ENCODE measurements around the gene PGGHG. TPM values are rescaled to one million over a fixed set of nuclear protein-coding genes. Genes with fewer than 3 reads are reported as not detected.

The PGGHG gene
- total RNA-seq: 1 to 10 TPM; 3.4 to 5.7 TPM

GRCh38 chr11:288478-289397, at the start of gene PGGHG:
Gene PGGHG, plus strand, starts transcription at chr11:289126. Its CDS starts 691 bp downstream, at chr11:289817.

GRCh38 chr11:278001-278951, 10.7 kb upstream of the PGGHG start, which contains the start of gene NLRP6:
Gene NLRP6, plus strand, starts transcription at chr11:278407. Its CDS starts 163 bp downstream, at chr11:278570.

GRCh38 chr11:299081-299891, 10.4 kb downstream of the PGGHG start, which contains the start of gene IFITM5:
Gene IFITM5, minus strand, starts transcription at chr11:299526. Its CDS starts 36 bp downstream, at chr11:299490.

GRCh38 chr11:307766-308708, 19.1 kb downstream of the PGGHG start, which contains the start of gene IFITM2:
Gene IFITM2, plus strand, starts transcription at chr11:307816. Its CDS starts 377 bp downstream, at chr11:308193.

GRCh38 chr11:313787-314553, 25.0 kb downstream of the PGGHG start, which contains the start of gene IFITM1:
Gene IFITM1, plus strand, starts transcription at chr11:314040. Its CDS starts 131 bp downstream, at chr11:314171.

Small RNAs within 50 kb of the gene (small RNA-seq; reads per million reads assigned to genes)
- gene AC136475.6: 0 reads per million in 2 donors

Other genes with a start within 250 kb of the PGGHG start
- gene SCGB1C1, start 96.0 kb upstream of the PGGHG start, total RNA-seq: not detected
- 10 to 100 TPM in 1 of 2 donors, 1 to 10 TPM in 1; 10.0 to 11.7 TPM for gene BET1L, start 81.7 kb upstream of the PGGHG start, total RNA-seq
- gene RIC8A, start 81.4 kb upstream of the PGGHG start, total RNA-seq: 10 to 100 TPM; 91.2 to 96.4 TPM
- gene SIRT3, start 52.8 kb upstream of the PGGHG start, total RNA-seq: 1 to 10 TPM; 6.3 to 6.5 TPM
- gene PSMD13, start 52.1 kb upstream of the PGGHG start, total RNA-seq: 100 to 1,000 TPM; 109 to 159 TPM
- gene NLRP6, start 10.7 kb upstream of the PGGHG start, total RNA-seq: under 1 TPM in 1 of 2 donors, not detected in 1; under 0.01 TPM
- gene IFITM5, start 10.4 kb downstream of the PGGHG start, total RNA-seq: not detected
- 10 to 100 TPM; 29.6 to 48.5 TPM for gene IFITM2, start 18.7 kb downstream of the PGGHG start, total RNA-seq
- gene IFITM1, start 24.9 kb downstream of the PGGHG start, total RNA-seq: 100 to 1,000 TPM; 611 to 715 TPM
- 100 to 1,000 TPM; 292 to 341 TPM for gene IFITM3, start 31.7 kb downstream of the PGGHG start, total RNA-seq
- gene B4GALNT4, start 80.4 kb downstream of the PGGHG start, total RNA-seq: 10 to 100 TPM in 1 of 2 donors, 1 to 10 TPM in 1; 5.0 to 15.8 TPM
- gene PKP3, start 105.1 kb downstream of the PGGHG start, total RNA-seq: 1 to 10 TPM; 1.3 to 1.4 TPM
- gene SIGIRR, start 125.9 kb downstream of the PGGHG start, total RNA-seq: 10 to 100 TPM; 29.6 to 54.7 TPM
- under 1 TPM in 1 of 2 donors, not detected in 1; under 0.01 TPM for gene ANO9, start 152.9 kb downstream of the PGGHG start, total RNA-seq
- gene PTDSS2, start 161.2 kb downstream of the PGGHG start, total RNA-seq: 10 to 100 TPM; 38.9 to 44.0 TPM
- gene RNH1, start 218.1 kb downstream of the PGGHG start, total RNA-seq: 100 to 1,000 TPM; 203 to 262 TPM
- gene HRAS, start 246.4 kb downstream of the PGGHG start, total RNA-seq: 10 to 100 TPM; 29.6 to 64.6 TPM
- under 1 TPM; under 0.01 to 0.33 TPM for gene LRRC56, start 248.4 kb downstream of the PGGHG start, total RNA-seq